ENCODE measurements around the gene LRRC74B. TPM values are rescaled to one million over a fixed set of nuclear protein-coding genes. Genes with fewer than 3 reads are reported as not detected.

LRRC74B gene
- polyA plus RNA-seq, 4 donors: 0.14 to 0.21 (median 0.15) TPM

- no peak for DNase-seq (ENCODE audit: low read depth in 4 of 4, low spot score in 3 of 4)
These were observed 53.8 kb downstream of the LRRC74B start for GRCh38 chr22:21099578-21099977.

- DNase-seq (ENCODE audit: low read depth in 4 of 4, low spot score in 3 of 4): no peak
These were observed 54.6 kb downstream of the LRRC74B start for GRCh38 chr22:21100149-21101032.

- DNase-seq (ENCODE audit: low read depth in 4 of 4, low spot score in 3 of 4): no peak
These were observed 56.3 kb downstream of the LRRC74B start for GRCh38 chr22:21101877-21102638.

- DNase-seq (ENCODE audit: low read depth in 4 of 4, low spot score in 3 of 4): peak; percentile 58 to 63 (median 62)
These were observed 57.0 kb downstream of the LRRC74B start for GRCh38 chr22:21102659-21103267.

- no peak for DNase-seq (ENCODE audit: low read depth in 4 of 4, low spot score in 3 of 4)
These were observed 57.9 kb downstream of the LRRC74B start for GRCh38 chr22:21103633-21104032.

- no peak for DNase-seq (ENCODE audit: low read depth in 4 of 4, low spot score in 3 of 4)
These were observed 58.5 kb downstream of the LRRC74B start for GRCh38 chr22:21104126-21104691.

GRCh38 chr22:21105294-21105693 is 59.5 kb downstream of the LRRC74B start:
- no peak for DNase-seq (ENCODE audit: low read depth in 4 of 4, low spot score in 3 of 4)

- no peak for DNase-seq (ENCODE audit: low read depth in 4 of 4, low spot score in 3 of 4)
These were observed 60.3 kb downstream of the LRRC74B start for GRCh38 chr22:21106000-21106399.

- DNase-seq (ENCODE audit: low read depth in 4 of 4, low spot score in 3 of 4): no peak
These were observed 62.8 kb downstream of the LRRC74B start for GRCh38 chr22:21108379-21109115.

Other genes starting within 250 kb of the LRRC74B start
- gene PI4KA, start 187.1 kb upstream of the LRRC74B start, polyA plus RNA-seq (ENCODE audit: insufficient read length in 4 of 4): 10 to 100 TPM; 54.0 to 73.4 (median 63.3) TPM
- 10 to 100 TPM; 28.1 to 33.3 (median 32.3) TPM for gene SNAP29, start 186.9 kb upstream of the LRRC74B start, polyA plus RNA-seq (ENCODE audit: insufficient read length in 4 of 4)
- gene CRKL, start 128.5 kb upstream of the LRRC74B start, polyA plus RNA-seq (ENCODE audit: insufficient read length in 4 of 4): 10 to 100 TPM; 61.4 to 71.1 (median 70.5) TPM
- gene AIFM3, start 78.7 kb upstream of the LRRC74B start, polyA plus RNA-seq (ENCODE audit: insufficient read length in 4 of 4): 1 to 10 TPM in 3 of 4 donors, under 1 TPM in 1; 0.93 to 1.3 (median 1.1) TPM
- gene LZTR1, start 63.6 kb upstream of the LRRC74B start, polyA plus RNA-seq (ENCODE audit: insufficient read length in 4 of 4): 10 to 100 TPM; 43.3 to 55.0 (median 49.1) TPM
- gene THAP7, start 43.8 kb upstream of the LRRC74B start, polyA plus RNA-seq (ENCODE audit: insufficient read length in 4 of 4): 10 to 100 TPM; 17.9 to 24.1 (median 19.4) TPM
- 1 to 10 TPM; 1.3 to 1.8 (median 1.5) TPM for gene P2RX6, start 30.8 kb upstream of the LRRC74B start, polyA plus RNA-seq (ENCODE audit: insufficient read length in 4 of 4)
- 1 to 10 TPM; 1.5 to 1.8 (median 1.5) TPM for gene SLC7A4, start 13.4 kb upstream of the LRRC74B start, polyA plus RNA-seq (ENCODE audit: insufficient read length in 4 of 4)

All from right renal pelvis (tissue), 4 donors.